OCI-LY7 (cell line): ENCODE data around the gene ANXA4.

Source experiments
- CTCF ChIP-seq: fragments of 200-600 bp; sonication (generic); conservative IDR thresholded peaks from 2 replicates; pipeline ENCODE4 v1.5.1; 2014; ENCODE audit warnings: mild to moderate bottlenecking, antibody characterized with exemption, low read length, moderate library complexity, mixed read lengths
- EZH2phosphoT487 ChIP-seq: fragments of 200-600 bp; sonication (generic); IDR thresholded peaks from 2 replicates; pipeline ENCODE4 v1.6.1; 2018; ENCODE audit warnings: low read depth, borderline replicate concordance, mild to moderate bottlenecking, mixed run types, antibody characterized with exemption, low read length, moderate library complexity, mixed read lengths

GRCh38 chr2:69811018-69811417, 69.1 kb downstream of the ANXA4 start:
- no peak for TF ChIP-seq CTCF
- TF ChIP-seq EZH2phosphoT487, result no peak
